Esophagus muscularis mucosa (tissue), 3 donors: ENCODE data around the gene SREBF1.

Experiments
- CTCF ChIP-seq, 3 experiments: fragments of 200-600 bp in 2 of 3; fragments of 450-650 bp in 1 of 3; sonication (generic) in 2 of 3; IDR thresholded peaks; one replicate each; pipeline ENCODE4 v1.5.1; 2017 to 2019; ENCODE audit warnings: antibody characterized with exemption in 3 of 3, mild to moderate bottlenecking in 2 of 3, moderate library complexity in 1 of 3
- POLR2A ChIP-seq: fragments of 450-650 bp; IDR thresholded peaks from one replicate; pipeline ENCODE4 v1.6.1; 2017; ENCODE audit warnings: antibody characterized with exemption, moderate library complexity, mild to moderate bottlenecking, low read depth

- TF ChIP-seq CTCF (IDR thresholded peaks at IDR 0.05) (no peak), POLR2A (no peak)
Measured at GRCh38 chr17:17794382-17794781, 42.4 kb downstream of the SREBF1 start.
